ENCODE results near the gene CAMTA1.

CAMTA1 gene

DNA sequence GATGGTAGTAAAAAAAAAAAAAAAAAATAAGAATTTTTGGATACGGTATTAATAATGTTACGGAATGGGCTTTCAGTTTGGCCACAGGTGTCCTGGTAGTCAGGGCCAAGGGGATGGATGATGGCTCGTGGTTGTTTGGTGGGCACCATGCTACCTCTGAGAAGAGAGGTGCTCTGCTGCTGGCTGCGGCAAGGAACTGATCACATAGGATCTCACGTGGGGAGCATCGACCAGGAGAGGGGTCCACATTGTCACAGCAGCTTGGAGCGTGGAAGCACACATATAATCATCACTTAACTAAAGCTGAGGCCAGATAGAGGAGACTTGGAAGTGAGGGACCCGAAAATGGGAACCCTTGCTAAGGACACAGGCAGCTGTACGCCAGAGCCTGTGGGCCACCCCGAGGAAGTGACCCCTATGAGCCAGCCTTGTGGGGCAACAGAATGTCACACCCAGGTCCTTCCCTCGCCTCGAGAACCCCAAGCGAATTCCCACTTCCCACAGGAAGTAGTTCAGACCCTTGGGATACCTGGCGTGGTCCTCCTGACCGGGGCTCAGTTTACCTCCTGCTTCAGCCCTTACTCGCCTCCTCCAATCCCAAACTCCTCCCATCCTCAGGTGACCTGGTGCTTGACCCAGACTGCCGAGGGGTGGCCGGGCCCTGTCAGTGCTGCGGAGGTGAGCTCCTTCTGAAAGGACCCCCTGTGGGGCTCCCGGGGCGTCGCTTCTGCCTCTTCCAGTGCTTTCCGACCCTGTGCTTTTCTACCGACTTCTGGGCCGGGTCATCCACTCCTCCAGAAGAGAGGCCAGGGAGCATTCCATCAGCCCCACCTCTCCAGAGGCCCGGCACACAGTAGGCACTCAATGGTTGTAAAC, 222.0 kb downstream of the CAMTA1 start:
- no peak for DNase-seq (ENCODE audit: low read depth)

- no peak for DNase-seq (ENCODE audit: low read depth)
Observed at GRCh38 chr1:7007902-7008301, 222.6 kb downstream of the CAMTA1 start.

DNA sequence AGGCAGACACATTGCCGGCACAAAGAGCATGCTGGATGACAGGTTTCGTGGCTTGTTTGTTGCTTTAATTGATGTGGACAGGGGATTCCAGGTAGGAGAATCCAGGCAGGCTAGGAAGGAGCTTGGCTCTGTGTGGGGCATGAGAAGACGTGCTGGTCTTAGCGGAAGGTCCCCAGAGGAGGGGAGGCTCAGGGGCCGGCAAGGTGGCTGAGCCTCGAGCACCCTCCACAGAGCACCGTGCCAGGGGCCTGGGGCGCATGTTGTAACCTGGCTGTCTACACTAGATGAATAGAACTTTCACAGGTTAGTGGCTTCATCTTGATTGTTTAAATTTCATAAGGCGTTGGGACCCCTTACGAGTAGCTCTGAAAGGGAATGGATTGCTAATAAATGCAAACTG, 223.1 kb downstream of the CAMTA1 start:
- DNase-seq (ENCODE audit: low read depth) = no peak

- DNase-seq (ENCODE audit: low read depth) = no peak
Observed at GRCh38 chr1:7008975-7009740, 223.9 kb downstream of the CAMTA1 start.

DNA sequence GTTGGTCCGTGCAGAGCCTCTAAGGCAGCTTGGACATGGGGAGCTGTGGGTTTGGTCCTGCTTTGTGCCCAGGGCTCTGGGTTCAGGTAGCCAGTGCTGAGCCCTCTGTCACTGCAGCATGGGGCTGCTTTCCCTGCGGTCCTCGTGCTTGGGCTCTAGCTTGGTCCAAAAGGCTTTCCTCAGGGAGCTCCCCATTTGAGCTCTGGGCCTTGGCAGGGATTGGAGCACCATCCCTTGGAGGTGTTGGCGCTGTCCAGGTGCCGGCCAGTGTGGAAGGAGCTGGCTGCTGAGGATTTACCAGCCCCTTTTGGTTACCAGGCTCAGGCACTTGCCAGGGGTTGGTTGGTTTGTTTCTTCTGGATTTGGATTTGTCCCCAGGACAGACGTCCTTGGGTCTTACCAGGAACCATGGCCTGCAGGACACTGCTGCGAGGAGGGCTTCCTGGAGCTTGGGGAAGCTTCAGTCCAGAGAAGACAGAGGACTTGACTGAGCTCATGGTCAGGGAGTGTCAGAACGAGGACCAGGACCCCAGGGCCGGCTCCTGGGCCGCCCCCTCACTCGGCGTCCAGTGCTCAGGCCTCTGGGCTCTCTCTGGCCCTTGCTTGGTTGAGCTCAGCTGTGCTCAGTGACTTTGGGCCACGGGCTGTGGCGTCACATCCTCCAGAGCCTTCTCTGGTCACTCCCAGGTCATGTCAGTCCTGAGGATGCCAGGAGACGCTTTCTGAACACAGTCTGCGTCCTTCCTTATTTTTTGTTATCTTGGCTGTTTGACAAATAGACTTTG, 224.7 kb downstream of the CAMTA1 start:
- DNase-seq (ENCODE audit: low read depth) = no peak

DNA sequence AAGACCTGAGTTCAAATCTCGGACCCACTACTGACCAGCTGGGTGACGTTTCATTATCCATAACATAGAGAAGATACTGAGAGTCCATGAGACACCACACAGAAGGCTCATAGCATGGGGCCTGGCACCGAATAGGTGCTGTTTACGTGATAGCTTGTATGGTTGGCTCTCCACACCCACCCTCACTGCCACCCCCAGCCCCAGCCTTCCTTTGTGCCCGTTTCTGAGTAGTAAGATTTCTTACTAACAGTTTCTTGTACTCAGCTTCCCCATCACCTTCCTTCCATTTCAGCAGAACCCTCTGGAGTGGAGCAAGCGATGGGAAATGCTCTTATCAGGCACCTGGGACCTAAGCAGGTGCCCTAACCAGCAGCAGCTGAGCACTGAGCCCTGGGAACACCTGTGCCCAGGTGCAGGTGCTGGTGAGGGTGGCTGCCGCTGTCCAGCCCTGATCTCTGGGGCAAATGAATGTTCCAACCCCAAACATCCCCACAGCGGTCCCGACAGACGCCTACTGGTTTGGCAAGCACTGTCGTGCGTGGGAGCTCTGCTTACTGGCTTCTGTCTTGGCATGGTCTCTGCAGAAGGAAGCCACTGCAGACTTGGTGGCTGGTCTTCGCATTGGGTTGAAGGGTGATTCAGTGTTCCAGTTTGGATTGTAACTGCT, 225.4 kb downstream of the CAMTA1 start:
- DNase-seq (ENCODE audit: low read depth) = no peak

GRCh38 chr1:7011826-7012225, 226.6 kb downstream of the CAMTA1 start:
- no peak for DNase-seq (ENCODE audit: low read depth)

DNA sequence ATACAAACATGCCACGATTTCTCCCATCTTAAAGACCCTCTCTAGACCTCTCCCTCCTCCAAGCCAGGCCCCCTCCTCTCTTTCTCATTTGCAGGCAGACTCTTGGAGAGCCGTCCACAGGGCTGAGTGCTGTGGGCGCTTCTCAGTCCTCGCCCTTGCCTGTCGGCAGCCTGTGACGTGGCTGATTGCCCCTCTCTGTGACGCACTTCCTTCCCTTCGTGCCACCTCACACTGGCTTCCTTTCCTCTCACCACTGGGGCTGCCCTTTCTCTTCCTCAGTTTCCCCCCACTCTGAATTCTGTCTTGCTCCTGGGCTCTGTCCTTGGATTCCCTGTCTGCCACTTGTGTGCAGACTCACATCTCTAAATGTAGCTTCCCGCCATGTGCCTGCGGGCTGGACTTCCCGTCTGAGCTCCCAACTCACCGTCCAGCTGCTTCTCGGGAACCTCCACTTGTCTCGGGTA, 227.2 kb downstream of the CAMTA1 start:
- no peak for DNase-seq (ENCODE audit: low read depth)

GRCh38 chr1:7013833-7014639, 228.8 kb downstream of the CAMTA1 start:
- DNase-seq (ENCODE audit: low read depth) = no peak

DNA sequence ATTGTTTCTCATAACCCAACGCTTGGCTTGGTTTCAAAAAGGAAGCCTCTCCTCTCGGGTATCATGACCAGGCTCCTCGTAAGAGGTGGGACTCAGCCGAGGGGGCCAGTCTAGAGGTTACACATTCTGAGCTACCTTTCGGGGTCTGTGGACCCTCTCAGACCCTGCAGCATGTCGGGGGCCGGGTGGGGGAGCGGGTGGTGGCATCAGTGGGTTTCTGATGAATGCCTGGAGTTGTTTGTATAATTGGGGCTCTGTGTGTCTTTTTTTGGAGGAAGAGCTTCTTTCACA, 229.3 kb downstream of the CAMTA1 start:
- DNase-seq (ENCODE audit: low read depth) = no peak

DNA sequence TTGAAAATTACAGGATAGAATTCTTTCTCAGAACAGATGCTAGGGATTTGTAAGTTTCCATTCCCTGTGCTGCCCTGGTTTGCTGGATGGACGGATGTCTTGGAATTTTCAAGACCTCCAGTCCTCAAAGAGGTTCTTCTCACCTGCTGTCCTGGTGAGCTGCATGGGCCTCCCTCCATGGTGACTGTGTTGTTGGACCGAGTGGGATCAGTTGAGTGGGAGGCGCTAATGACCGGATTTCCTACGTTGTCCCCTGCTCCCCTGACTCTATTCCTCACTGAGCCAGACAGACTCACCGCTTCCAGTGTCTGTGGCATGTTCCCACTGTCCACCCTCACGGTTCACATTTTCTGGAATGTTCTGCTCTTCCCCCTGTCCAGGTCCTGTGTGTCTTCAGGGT, 229.8 kb downstream of the CAMTA1 start:
- DNase-seq (ENCODE audit: low read depth) = no peak

GRCh38 chr1:7018351-7018750, 233.1 kb downstream of the CAMTA1 start:
- no peak for DNase-seq (ENCODE audit: low read depth)

DNA sequence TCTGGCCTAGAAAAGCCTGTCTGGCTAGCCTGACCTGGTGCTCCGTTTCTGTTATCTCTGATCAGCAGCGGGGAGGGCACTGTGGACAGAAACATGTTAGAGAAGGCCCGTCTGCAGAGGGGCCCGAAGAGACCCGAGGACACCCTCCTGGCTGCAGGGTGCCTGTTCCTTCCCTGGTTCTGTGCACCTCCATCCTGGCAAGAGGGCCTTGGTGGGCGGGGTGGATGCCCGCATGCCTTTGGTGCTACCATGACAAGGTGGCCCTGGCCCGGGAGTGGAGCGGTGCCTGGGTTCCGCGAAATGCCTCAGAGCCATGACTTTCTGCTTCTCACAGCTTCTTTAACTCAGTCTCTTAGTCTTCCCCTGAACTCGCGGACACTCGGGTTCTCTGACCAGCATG, 233.6 kb downstream of the CAMTA1 start:
- no peak for DNase-seq (ENCODE audit: low read depth)

GRCh38 chr1:7019510-7019909, 234.3 kb downstream of the CAMTA1 start:
- no peak for DNase-seq (ENCODE audit: low read depth)

GRCh38 chr1:7022058-7022457, 236.8 kb downstream of the CAMTA1 start:
- no peak for DNase-seq (ENCODE audit: low read depth)

- DNase-seq (ENCODE audit: low read depth) = no peak
Observed at GRCh38 chr1:7025013-7025412, 239.8 kb downstream of the CAMTA1 start.

DNA sequence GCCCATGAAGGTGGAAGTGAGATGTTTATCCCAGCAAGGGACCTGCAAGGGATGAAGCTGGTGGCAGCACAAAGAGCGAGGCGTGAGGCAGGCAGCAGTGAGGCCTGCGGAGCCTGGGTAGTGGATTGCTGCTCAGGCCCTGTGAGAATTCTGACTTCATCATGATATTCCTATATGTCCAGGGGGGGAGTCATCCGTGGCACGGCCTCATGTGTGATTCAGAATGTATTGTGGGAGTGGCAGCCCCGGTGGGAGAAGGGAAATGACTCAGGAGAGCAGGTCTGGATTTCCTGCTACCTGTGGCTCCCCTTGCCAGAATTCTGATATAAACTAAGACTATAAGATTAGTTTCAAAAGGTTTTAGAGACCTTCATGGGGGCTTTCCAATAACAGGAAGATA, 240.9 kb downstream of the CAMTA1 start:
- no peak for DNase-seq (ENCODE audit: low read depth)

GRCh38 chr1:7032992-7033391, 247.7 kb downstream of the CAMTA1 start:
- no peak for DNase-seq (ENCODE audit: low read depth)

GRCh38 chr1:7036386-7036785, 251.1 kb downstream of the CAMTA1 start:
- DNase-seq (ENCODE audit: low read depth) = no peak

GRCh38 chr1:7039590-7040220, 254.5 kb downstream of the CAMTA1 start:
- no peak for DNase-seq (ENCODE audit: low read depth)

Data from stimulated activated CD8-positive, alpha-beta memory T cell treated with anti-CD3 and anti-CD28 coated beads, Interleukin-12 subunit alpha, Interleukin-12 subunit beta, amount 100 ng/mL, for 1 hour (primary cell).